IMR-90 (cell line): Measurements from ENCODE around the gene ACKR4.

Experiments used
- CTCF ChIP-seq: conservative IDR thresholded peaks from 2 replicates; pipeline ENCODE4 v1.5.1; 2012; ENCODE audit warnings: mild to moderate bottlenecking, low read depth, low read length, improper control_type of control experiment
- POLR2A ChIP-seq: IDR thresholded peaks from 2 replicates; pipeline ENCODE4 v1.6.1; 2012; ENCODE audit warnings: mild to moderate bottlenecking, low read depth, low read length
- SMC3 ChIP-seq: fragments of 150-350 bp; IDR thresholded peaks from 2 replicates; pipeline ENCODE4 v1.6.1; 2016; ENCODE audit warnings: low read depth, mild to moderate bottlenecking, antibody characterized with exemption, low read length, moderate library complexity

- TF ChIP-seq SMC3 (no peak), POLR2A (no peak), CTCF (no peak)
Measured at GRCh38 chr3:132549169-132549568, 47.9 kb upstream of the ACKR4 start.
